OCI-LY3 (cell line): ENCODE results near the gene CALR.

Experiments used
- H2AFZ ChIP-seq: fragments of 200-600, 300-600 bp; shearing (Covaris generic); 2 replicates; pipeline ENCODE4 v1.6.0; 2014; ENCODE audit warnings: antibody characterized with exemption, low read depth, low read length
- H3K27ac ChIP-seq: fragments of 200-600, 300-600 bp; sonication (generic); 2 replicates; pipeline ENCODE4 v1.5.1; 2014; ENCODE audit warnings: mild to moderate bottlenecking, low read length, moderate library complexity, mixed read lengths
- H3K27me3 ChIP-seq: fragments of 200-600, 300-600 bp; sonication (generic); 2 replicates; pipeline ENCODE4 v1.6.1; 2014; ENCODE audit warnings: low read depth, low read length, mixed read lengths
- H3K36me3 ChIP-seq: fragments of 200-600, 300-600 bp; sonication (generic); replicated peaks from 2 replicates; pipeline ENCODE3; 2014; ENCODE audit warnings: low read depth, low read length, mixed read lengths
- H3K4me1 ChIP-seq: fragments of 300-600, 200-600 bp; sonication (generic); 2 replicates; pipeline ENCODE4 v1.6.1; 2014; ENCODE audit warnings: low read length, mixed read lengths
- H3K4me2 ChIP-seq: fragments of 200-600, 300-600 bp; sonication (generic); 2 replicates; pipeline ENCODE4 v1.6.1; 2014; ENCODE audit warnings: low read length, mixed read lengths
- H3K4me3 ChIP-seq: fragments of 300-600, 200-600 bp; sonication (generic); 2 replicates; pipeline ENCODE4 v1.5.1; 2014; ENCODE audit warnings: antibody characterized with exemption, mild to moderate bottlenecking, low read length, moderate library complexity
- H3K79me2 ChIP-seq: fragments of 300-600, 200-600 bp; shearing (Covaris generic); 2 replicates; pipeline ENCODE4 v1.6.1; 2014; ENCODE audit warnings: mild to moderate bottlenecking, low read length, mixed read lengths
- H3K9ac ChIP-seq: fragments of 300-600, 200-600 bp; shearing (Covaris generic); 2 replicates; pipeline ENCODE4 v1.6.0; 2014; ENCODE audit warnings: mild to moderate bottlenecking, low read length, moderate library complexity
- H3K9me3 ChIP-seq: fragments of 200-600, 300-600 bp; shearing (Covaris generic); 2 replicates; pipeline ENCODE4 v1.6.1; 2014; ENCODE audit warnings: low read length, mixed read lengths; ENCODE audit not compliant: insufficient read depth
- H4K20me1 ChIP-seq: fragments of 200-600, 300-600 bp; sonication (generic); 2 replicates; pipeline ENCODE4 v1.6.1; 2016; ENCODE audit warnings: low read length, mixed read lengths; ENCODE audit not compliant: insufficient read depth
- EZH2phosphoT487 ChIP-seq: fragments of 200-600 bp; shearing (Covaris generic); IDR thresholded peaks from 2 replicates; pipeline ENCODE4 v1.6.1; 2018; ENCODE audit warnings: antibody characterized with exemption, mixed run types, low read depth
- TF ChIP-seq, protein P1 (sequence below): fragments of 200-600, 300-600 bp; sonication (generic); IDR thresholded peaks from 2 replicates; pipeline ENCODE4 v1.5.1; 2014; ENCODE audit warnings: antibody characterized with exemption, low read length, low read depth

The CALR gene

DNA sequence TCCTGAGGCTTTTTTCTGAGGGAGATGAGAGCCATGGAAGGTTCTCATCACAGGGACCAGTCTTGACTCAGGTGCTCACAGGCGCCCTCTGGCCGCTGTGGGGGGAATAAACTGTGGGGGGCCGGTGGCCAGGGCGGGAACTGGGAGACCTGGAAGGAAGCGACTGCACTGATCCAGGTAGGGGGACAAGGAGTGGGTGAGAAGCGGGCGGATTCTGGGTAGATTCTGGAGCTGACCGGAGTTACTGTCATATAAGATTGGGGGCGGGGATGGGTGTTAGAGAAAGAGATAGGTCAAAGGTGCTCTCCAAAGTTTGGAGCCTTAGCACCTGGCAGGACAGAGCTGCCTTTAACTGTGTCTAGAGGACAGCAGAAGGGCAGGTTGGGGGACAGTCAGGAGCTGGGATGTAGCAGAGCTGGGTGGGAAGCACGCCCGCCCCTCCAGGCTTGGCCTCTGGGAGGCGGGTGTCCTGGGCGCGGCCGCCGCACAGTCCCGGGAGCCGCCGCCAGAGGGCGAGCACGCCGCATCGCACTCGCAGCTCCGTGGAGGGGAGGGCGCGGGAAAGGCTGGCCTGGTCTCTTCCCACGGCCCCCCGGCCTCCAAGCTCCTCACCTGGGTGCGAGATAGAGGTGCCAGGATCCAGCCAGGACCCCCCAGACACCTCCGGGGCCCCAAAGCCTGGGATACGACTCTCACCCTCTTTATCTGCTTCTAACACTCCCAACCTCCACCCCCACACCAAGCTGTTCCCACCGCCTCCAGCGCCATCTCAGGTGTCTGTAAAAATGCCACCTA is 26.8 kb downstream of the CALR start:
- Histone ChIP-seq H3K4me1 (no peaks in the 10 kb centered on the region), H3K9ac (peak overlapping the region; percentile 86), H3K79me2 (no peaks in the 10 kb centered on the region), H3K27me3 (no peaks in the 10 kb centered on the region), H3K36me3 (no peaks in the 10 kb centered on the region), H4K20me1 (no peaks in the 10 kb centered on the region), H3K4me2 (peak overlapping the region; percentile 94), H2AFZ (peak overlapping the region; percentile 99), H3K4me3 (peak overlapping the region; percentile 83), H3K27ac (peak overlapping the region; percentile 52), H3K9me3 (no peaks in the 10 kb centered on the region)
- TF ChIP-seq, protein P1, sequence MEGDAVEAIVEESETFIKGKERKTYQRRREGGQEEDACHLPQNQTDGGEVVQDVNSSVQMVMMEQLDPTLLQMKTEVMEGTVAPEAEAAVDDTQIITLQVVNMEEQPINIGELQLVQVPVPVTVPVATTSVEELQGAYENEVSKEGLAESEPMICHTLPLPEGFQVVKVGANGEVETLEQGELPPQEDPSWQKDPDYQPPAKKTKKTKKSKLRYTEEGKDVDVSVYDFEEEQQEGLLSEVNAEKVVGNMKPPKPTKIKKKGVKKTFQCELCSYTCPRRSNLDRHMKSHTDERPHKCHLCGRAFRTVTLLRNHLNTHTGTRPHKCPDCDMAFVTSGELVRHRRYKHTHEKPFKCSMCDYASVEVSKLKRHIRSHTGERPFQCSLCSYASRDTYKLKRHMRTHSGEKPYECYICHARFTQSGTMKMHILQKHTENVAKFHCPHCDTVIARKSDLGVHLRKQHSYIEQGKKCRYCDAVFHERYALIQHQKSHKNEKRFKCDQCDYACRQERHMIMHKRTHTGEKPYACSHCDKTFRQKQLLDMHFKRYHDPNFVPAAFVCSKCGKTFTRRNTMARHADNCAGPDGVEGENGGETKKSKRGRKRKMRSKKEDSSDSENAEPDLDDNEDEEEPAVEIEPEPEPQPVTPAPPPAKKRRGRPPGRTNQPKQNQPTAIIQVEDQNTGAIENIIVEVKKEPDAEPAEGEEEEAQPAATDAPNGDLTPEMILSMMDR = peak; percentile 80
- no peak for TF ChIP-seq EZH2phosphoT487

DNA sequence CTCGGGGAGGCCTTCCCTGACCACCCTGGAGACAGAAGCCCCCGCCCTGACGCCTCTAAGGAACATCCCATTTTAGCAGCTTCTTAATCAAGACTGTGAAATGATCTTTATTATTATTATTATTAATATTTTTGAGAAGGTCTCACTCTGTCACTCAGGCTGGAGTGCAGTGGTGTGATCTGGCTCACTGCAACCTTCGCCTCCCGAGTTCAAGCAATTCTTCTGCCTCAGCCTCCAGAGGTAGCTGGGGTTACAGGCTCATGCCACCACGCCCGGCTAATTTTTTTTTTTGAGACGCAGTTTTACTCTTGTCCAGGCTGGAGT is 27.4 kb downstream of the CALR start:
- Histone ChIP-seq H3K36me3 (no peaks in the 10 kb centered on the region), H3K27me3 (no peaks in the 10 kb centered on the region), H3K9ac (peak overlapping the region; percentile 86), H3K4me2 (peak overlapping the region; percentile 94), H3K4me3 (peak overlapping the region; percentile 83), H3K4me1 (no peaks in the 10 kb centered on the region), H2AFZ (peak overlapping the region; percentile 99; the same call in 1 of the 2 replicates), H3K79me2 (no peaks in the 10 kb centered on the region), H4K20me1 (no peaks in the 10 kb centered on the region), H3K27ac (no peak overlapping the region), H3K9me3 (no peaks in the 10 kb centered on the region)
- TF ChIP-seq EZH2phosphoT487 = no peak
- TF ChIP-seq, protein P1 = no peak

DNA sequence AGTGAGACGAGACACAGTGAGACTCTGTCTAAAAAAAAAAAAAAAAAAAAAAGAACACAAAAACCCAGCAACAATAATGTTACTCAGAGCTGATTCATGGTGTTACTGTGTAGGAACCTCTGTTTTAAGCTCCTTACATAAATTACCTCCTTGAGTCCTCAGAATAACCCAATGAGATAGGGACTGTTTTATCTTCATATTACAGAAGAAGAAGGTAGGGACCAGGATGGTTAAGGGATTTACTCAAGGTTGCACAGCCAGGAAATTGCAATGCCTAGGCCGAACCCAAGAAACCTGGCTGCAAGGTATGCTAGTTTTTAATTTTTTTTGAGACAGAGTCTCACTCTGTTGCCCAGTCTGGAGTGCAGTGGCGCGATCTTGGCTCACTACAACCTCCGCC is 29.5 kb downstream of the CALR start:
- H3K4me2 ChIP-seq = no peak overlapping the region
- no peak overlapping the region for H3K27ac ChIP-seq
- H3K4me1 ChIP-seq = no peaks in the 10 kb centered on the region
- no peaks in the 10 kb centered on the region for H3K9me3 ChIP-seq
- no peak overlapping the region for H2AFZ ChIP-seq
- H3K27me3 ChIP-seq = no peaks in the 10 kb centered on the region
- no peaks in the 10 kb centered on the region for H4K20me1 ChIP-seq
- H3K9ac ChIP-seq = no peak overlapping the region
- TF ChIP-seq, protein P1 = no peak
- no peak for TF ChIP-seq EZH2phosphoT487
- no peaks in the 10 kb centered on the region for H3K36me3 ChIP-seq
- no peaks in the 10 kb centered on the region for H3K79me2 ChIP-seq
- no peak overlapping the region for H3K4me3 ChIP-seq

DNA sequence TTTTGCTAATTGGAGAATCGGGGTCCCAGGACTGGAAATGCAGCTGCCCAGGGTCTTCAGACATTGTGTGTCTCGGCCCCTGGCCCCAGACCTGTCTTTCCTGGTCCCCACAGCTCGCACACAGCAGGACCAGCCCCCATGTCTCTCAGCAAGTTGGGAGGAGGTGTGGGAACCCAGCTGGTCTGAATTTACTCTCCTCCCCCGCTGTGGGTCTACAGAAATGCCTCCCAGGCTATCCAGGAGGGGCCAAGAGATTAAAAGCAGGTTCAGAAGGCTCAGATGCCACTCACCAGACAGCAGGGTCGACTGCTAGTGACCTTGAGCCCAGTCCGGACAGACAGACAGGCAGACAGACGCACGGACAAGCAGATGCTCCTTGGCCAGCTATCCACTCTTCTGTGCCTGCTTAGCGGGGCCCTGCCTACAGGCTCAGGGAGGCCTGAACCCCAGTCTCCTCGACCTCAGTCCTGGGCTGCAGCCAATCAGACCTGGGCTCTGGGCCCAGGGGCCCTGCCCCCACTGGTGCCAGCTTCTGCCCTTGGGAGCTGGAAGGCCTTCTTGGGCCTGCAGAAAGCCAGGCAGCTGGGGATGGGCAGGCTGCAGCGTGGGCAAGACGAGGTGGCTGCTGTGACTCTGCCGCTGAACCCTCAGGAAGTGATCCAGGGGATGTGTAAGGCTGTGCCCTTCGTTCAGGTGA is 31.0 kb downstream of the CALR start, which contains the start of gene DAND5:
Gene DAND5 (plus strand): TSS at position 285 of the 697 bp plus-strand sequence. CDS start 85 bp downstream, at position 370.
- Histone ChIP-seq H3K9ac (no peak within 1 kb of the TSS), H3K79me2 (no peaks in the 10 kb centered on the region)

More for the DNA sequence above, 31.0 kb downstream of the CALR start, which contains the start of gene DAND5:
- Histone ChIP-seq H4K20me1 (no peaks in the 10 kb centered on the region), H2AFZ (peak within 1 kb of the TSS; percentile 40; the same call in 1 of the 2 replicates), H3K4me3 (no peak within 1 kb of the TSS), H3K36me3 (no peaks in the 10 kb centered on the region), H3K27ac (no peak within 1 kb of the TSS), H3K4me2 (no peak within 1 kb of the TSS), H3K4me1 (peaks cover 8% of the 10 kb centered on the region), H3K27me3 (peaks cover 6% of the 10 kb centered on the region; the same call in 1 of the 2 replicates), H3K9me3 (no peaks in the 10 kb centered on the region)
- TF ChIP-seq, protein P1 = no peak
- no peak for TF ChIP-seq EZH2phosphoT487
